Ishikawa (cell line): ENCODE measurements around the gene PCDHGB6.

Experiments
- CEBPB ChIP-seq: IDR thresholded peaks from 2 replicates; pipeline ENCODE4 v1.6.1; 2012
- CREB1 ChIP-seq: IDR thresholded peaks from 2 replicates; pipeline ENCODE4 v1.6.1; 2012; ENCODE audit warnings: low read depth
- EGR1 ChIP-seq: IDR thresholded peaks from 2 replicates; pipeline ENCODE4 v1.6.1; 2012
- EP300 ChIP-seq: IDR thresholded peaks from 2 replicates; pipeline ENCODE4 v1.6.1; 2012; ENCODE audit warnings: borderline replicate concordance
- FOXM1 ChIP-seq: IDR thresholded peaks from 2 replicates; pipeline ENCODE4 v1.6.1; 2012; ENCODE audit warnings: low read depth, borderline replicate concordance
- NFIC ChIP-seq: IDR thresholded peaks from 2 replicates; pipeline ENCODE4 v1.6.1; 2012
- RAD21 ChIP-seq: IDR thresholded peaks from 2 replicates; pipeline ENCODE4 v1.6.1; 2012; ENCODE audit warnings: low read depth
- TAF1 ChIP-seq: IDR thresholded peaks from 2 replicates; pipeline ENCODE4 v1.6.1; 2012; ENCODE audit warnings: low read depth, mild to moderate bottlenecking
- TCF12 ChIP-seq: IDR thresholded peaks from 2 replicates; pipeline ENCODE4 v1.6.1; 2012; ENCODE audit warnings: low read depth
- TEAD4 ChIP-seq: IDR thresholded peaks from 2 replicates; pipeline ENCODE4 v1.6.1; 2012
- YY1 ChIP-seq: IDR thresholded peaks from 2 replicates; pipeline ENCODE4 v1.6.1; 2012; ENCODE audit warnings: low read depth
- ZBTB7A ChIP-seq: IDR thresholded peaks from 2 replicates; pipeline ENCODE4 v1.6.1; 2012; ENCODE audit warnings: low read depth
- TF ChIP-seq, protein P1 (sequence below): IDR thresholded peaks from 2 replicates; pipeline ENCODE4 v1.6.1; 2012; ENCODE audit warnings: low read depth, mild to moderate bottlenecking
- TF ChIP-seq, protein P2 (sequence below): IDR thresholded peaks from 2 replicates; pipeline ENCODE4 v1.6.1; 2012
- TF ChIP-seq, protein P3 (sequence below): IDR thresholded peaks from 2 replicates; pipeline ENCODE4 v1.6.1; 2012

The PCDHGB6 gene

DNA sequence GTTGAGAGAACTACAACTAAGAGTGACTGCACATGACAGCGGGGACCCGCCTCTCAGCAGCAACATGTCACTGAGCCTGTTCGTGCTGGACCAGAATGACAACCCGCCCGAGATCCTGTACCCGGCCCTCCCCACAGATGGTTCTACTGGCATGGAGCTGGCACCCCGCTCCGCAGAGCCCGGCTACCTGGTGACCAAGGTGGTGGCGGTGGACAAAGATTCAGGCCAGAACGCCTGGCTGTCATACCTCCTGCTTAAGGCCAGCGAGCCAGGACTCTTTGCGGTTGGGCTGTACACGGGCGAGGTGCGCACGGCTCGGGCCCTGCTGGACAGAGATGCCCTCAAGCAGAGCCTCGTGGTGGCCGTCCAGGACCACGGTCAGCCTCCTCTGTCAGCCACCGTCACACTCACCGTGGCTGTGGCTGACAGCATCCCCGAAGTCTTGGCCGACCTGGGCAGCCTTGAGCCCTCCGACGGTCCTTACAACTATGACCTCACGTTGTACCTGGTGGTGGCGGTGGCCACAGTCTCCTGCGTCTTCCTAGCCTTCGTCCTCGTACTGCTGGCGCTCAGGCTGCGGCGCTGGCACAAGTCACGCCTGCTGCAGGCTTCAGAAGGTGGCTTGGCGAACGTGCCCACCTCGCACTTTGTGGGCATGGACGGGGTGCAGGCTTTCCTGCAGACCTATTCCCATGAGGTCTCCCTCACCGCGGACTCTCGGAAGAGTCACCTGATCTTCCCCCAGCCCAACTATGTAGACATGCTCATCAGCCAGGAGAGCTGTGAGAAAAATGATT is 23.2 kb upstream of the PCDHGB6 start:
- TF ChIP-seq, protein P1, sequence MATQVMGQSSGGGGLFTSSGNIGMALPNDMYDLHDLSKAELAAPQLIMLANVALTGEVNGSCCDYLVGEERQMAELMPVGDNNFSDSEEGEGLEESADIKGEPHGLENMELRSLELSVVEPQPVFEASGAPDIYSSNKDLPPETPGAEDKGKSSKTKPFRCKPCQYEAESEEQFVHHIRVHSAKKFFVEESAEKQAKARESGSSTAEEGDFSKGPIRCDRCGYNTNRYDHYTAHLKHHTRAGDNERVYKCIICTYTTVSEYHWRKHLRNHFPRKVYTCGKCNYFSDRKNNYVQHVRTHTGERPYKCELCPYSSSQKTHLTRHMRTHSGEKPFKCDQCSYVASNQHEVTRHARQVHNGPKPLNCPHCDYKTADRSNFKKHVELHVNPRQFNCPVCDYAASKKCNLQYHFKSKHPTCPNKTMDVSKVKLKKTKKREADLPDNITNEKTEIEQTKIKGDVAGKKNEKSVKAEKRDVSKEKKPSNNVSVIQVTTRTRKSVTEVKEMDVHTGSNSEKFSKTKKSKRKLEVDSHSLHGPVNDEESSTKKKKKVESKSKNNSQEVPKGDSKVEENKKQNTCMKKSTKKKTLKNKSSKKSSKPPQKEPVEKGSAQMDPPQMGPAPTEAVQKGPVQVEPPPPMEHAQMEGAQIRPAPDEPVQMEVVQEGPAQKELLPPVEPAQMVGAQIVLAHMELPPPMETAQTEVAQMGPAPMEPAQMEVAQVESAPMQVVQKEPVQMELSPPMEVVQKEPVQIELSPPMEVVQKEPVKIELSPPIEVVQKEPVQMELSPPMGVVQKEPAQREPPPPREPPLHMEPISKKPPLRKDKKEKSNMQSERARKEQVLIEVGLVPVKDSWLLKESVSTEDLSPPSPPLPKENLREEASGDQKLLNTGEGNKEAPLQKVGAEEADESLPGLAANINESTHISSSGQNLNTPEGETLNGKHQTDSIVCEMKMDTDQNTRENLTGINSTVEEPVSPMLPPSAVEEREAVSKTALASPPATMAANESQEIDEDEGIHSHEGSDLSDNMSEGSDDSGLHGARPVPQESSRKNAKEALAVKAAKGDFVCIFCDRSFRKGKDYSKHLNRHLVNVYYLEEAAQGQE: no peak
- no peak for TF ChIP-seq ZBTB7A
- no peak for TF ChIP-seq FOXM1
- no peak for TF ChIP-seq NFIC
- TF ChIP-seq, protein P2, sequence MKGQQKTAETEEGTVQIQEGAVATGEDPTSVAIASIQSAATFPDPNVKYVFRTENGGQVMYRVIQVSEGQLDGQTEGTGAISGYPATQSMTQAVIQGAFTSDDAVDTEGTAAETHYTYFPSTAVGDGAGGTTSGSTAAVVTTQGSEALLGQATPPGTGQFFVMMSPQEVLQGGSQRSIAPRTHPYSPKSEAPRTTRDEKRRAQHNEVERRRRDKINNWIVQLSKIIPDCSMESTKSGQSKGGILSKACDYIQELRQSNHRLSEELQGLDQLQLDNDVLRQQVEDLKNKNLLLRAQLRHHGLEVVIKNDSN: no peak

DNA sequence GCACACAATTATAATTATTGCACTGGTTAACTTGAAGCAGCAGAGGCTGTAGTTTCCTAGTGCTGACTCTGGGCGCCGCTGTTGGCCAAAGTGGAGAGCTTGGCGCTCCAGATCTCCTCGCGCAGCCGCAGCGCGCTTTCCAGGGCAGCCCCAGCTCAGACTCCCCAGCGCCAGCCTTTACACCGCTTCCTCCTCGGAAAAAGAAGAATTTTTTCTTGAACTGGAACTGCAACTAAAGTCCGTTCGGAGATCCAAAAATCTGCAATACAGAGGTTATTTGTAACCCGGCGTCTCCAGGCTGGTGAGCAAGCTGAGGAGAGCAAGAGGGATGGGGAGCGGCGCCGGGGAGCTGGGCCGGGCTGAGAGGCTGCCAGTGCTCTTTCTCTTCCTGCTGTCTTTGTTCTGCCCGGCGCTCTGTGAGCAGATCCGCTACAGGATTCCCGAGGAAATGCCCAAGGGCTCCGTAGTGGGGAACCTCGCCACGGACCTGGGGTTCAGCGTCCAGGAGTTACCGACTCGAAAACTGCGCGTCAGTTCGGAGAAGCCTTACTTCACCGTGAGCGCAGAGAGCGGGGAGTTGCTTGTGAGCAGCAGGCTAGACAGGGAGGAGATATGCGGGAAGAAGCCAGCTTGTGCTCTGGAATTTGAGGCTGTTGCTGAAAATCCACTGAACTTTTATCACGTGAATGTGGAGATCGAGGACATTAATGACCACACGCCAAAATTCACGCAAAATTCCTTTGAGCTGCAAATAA is 20.1 kb upstream of the PCDHGB6 start, which contains the start of gene PCDHGB4:
TSS of gene PCDHGB4 (plus strand) at position 142 of the 755 bp plus-strand sequence. CDS start at position 329, 187 bp downstream.
- peak; percentile 52 for TF ChIP-seq RAD21

DNA sequence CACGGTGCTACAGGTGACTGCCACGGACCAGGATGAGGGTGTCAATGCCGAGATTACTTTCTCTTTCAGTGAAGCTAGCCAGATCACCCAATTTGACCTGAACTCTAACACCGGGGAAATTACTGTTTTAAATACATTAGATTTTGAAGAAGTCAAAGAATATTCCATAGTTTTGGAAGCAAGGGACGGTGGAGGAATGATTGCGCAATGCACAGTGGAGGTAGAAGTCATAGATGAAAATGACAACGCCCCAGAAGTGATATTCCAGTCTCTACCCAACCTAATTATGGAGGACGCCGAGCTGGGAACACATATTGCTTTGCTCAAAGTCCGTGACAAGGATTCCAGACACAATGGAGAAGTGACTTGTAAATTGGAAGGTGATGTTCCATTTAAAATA is 19.2 kb upstream of the PCDHGB6 start:
- TF ChIP-seq, protein P1: no peak
- TF ChIP-seq TCF12 (no peak), CEBPB (peak; percentile 76), TAF1 (no peak)
- TF ChIP-seq, protein P3, sequence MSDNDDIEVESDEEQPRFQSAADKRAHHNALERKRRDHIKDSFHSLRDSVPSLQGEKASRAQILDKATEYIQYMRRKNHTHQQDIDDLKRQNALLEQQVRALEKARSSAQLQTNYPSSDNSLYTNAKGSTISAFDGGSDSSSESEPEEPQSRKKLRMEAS: no peak
- TF ChIP-seq, protein P2: no peak

DNA sequence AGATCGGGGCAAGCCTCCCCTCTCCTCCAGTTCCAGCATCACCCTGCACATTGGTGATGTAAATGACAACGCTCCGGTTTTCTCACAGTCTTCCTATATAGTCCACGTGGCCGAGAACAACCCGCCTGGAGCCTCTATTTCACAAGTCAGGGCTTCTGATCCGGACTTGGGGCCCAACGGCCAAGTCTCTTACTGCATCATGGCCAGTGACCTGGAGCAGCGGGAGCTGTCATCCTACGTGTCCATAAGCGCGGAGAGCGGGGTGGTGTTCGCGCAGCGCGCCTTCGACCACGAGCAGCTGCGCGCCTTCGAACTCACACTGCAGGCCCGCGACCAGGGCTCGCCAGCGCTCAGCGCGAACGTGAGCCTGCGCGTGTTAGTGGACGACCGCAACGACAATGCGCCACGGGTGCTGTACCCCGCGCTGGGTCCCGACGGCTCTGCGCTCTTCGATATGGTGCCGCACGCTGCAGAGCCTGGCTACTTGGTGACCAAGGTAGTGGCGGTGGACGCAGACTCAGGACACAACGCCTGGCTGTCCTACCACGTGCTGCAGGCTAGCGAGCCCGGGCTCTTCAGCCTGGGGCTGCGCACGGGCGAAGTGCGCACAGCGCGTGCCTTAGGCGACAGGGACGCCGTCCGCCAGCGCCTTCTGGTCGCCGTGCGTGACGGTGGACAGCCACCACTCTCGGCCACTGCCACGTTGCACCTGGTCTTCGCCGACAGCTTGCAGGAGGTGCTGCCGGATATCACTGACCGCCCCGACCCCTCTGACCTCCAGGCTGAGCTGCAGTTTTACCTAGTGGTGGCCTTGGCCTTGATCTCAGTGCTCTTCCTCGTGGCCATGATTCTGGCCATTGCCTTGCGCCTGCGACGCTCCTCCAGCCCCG is 18.4 kb upstream of the PCDHGB6 start:
- TF ChIP-seq TAF1: no peak
- TF ChIP-seq RAD21: no peak
- TF ChIP-seq EP300: no peak
- TF ChIP-seq TEAD4: no peak
- TF ChIP-seq NFIC: no peak
- TF ChIP-seq, protein P3: no peak
- TF ChIP-seq TCF12: no peak
- no peak for TF ChIP-seq FOXM1
- no peak for TF ChIP-seq CEBPB
- TF ChIP-seq YY1: no peak
- no peak for TF ChIP-seq ZBTB7A
- TF ChIP-seq, protein P2: no peak
- TF ChIP-seq, protein P1: no peak
- TF ChIP-seq EGR1: no peak
- TF ChIP-seq CREB1: no peak
